ENCODE results near the gene FDXR.

DNA sequence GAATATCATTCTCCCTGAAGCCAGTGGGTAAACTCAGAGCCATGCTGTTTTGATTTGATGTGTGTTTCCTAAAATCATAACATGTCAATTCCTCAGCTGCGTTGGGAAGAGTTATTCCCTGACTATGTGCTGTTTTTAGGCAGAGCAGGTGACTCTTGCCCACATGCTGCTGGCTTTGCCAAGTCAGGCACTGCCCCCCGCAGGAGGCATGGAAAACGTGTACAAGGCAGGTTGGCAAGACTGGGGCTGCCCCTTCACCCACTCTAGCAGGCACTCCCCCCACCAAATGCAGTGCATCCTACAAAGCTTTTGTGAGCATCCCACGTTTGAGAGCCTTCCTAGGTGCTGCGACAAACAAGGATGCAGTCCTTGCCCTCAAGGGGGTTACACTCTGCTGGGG lies 58.3 kb downstream of the FDXR start:
- no peak for TF ChIP-seq EZH2 (IDR thresholded peaks at IDR 0.05; ENCODE audit: insufficient read depth, low read length)
- TF ChIP-seq, protein P1, sequence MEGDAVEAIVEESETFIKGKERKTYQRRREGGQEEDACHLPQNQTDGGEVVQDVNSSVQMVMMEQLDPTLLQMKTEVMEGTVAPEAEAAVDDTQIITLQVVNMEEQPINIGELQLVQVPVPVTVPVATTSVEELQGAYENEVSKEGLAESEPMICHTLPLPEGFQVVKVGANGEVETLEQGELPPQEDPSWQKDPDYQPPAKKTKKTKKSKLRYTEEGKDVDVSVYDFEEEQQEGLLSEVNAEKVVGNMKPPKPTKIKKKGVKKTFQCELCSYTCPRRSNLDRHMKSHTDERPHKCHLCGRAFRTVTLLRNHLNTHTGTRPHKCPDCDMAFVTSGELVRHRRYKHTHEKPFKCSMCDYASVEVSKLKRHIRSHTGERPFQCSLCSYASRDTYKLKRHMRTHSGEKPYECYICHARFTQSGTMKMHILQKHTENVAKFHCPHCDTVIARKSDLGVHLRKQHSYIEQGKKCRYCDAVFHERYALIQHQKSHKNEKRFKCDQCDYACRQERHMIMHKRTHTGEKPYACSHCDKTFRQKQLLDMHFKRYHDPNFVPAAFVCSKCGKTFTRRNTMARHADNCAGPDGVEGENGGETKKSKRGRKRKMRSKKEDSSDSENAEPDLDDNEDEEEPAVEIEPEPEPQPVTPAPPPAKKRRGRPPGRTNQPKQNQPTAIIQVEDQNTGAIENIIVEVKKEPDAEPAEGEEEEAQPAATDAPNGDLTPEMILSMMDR (IDR thresholded peaks at IDR 0.05; ENCODE audit: insufficient read depth, low read depth, low read length), result no peak

Data from astrocyte (in vitro differentiated cells and primary cell).